Measurements from ENCODE around the gene NMU. TPM values are rescaled to one million over a fixed set of nuclear protein-coding genes. Genes with fewer than 3 reads are reported as not detected.

The NMU gene
- total RNA-seq, 2 experiments from 2014 or later, result not detected

GRCh38 chr4:55617587-55618197 lies 18.4 kb downstream of the NMU start:
- TF ChIP-seq EZH2phosphoT487 (IDR thresholded peaks at IDR 0.05; ENCODE audit: borderline replicate concordance, low read depth, low read length) (no peak), CTCF (conservative IDR thresholded peaks at IDR 0.05; ENCODE audit: low read length) (no peak)
- H3K4me3 ChIP-seq (ENCODE audit: low read depth, low read length, poor library complexity, severe bottlenecking), result no peak overlapping the region
- H3K36me3 ChIP-seq (ENCODE audit: insufficient read depth, low read length), result no peaks in the 10 kb centered on the region
- ChIA-PET POLR2A (interaction anchor here (0.5 to 1.0 kb wide), 2 partner anchors 27 to 1357 kb away, joined by 3 read pairs; no protein-coding TSS in a partner anchor), CTCF (ENCODE audit: unreplicated experiment) (no interaction called here)
- H3K9me3 ChIP-seq (ENCODE audit: low read length), result no peaks in the 10 kb centered on the region
- H3K4me2 ChIP-seq (ENCODE audit: low read length), result no peak overlapping the region
- no TSS peak for BruUV-seq (replicated peaks)
- H4K20me1 ChIP-seq (ENCODE audit: insufficient read depth, low read length), result no peaks in the 10 kb centered on the region
- H2AFZ ChIP-seq (ENCODE audit: low read length), result no peak overlapping the region
- intact Hi-C loops (cut with micrococcal nuclease; ENCODE audit: unreplicated experiment), result no loop called here
- H3K9me2 ChIP-seq (ENCODE audit: insufficient read depth, low read length), result no peaks in the 10 kb centered on the region
- no peak overlapping the region for H3K27ac ChIP-seq (ENCODE audit: low read depth, low read length, poor library complexity, severe bottlenecking)
- DNase-seq (ENCODE audit: low spot score), result no peak
- no peaks in the 10 kb centered on the region for H3K79me2 ChIP-seq (ENCODE audit: insufficient read depth, low read depth, low read length)
- H3K4me1 ChIP-seq (ENCODE audit: insufficient read depth, low read length, poor library complexity, severe bottlenecking), result no peaks in the 10 kb centered on the region

- no peaks in the 10 kb centered on the region for H3K36me3 ChIP-seq (ENCODE audit: insufficient read depth, low read length)
- no peak overlapping the region for H3K27ac ChIP-seq (ENCODE audit: low read depth, low read length, poor library complexity, severe bottlenecking)
Measured at GRCh38 chr4:55615008-55615407, 21.1 kb downstream of the NMU start.

More at GRCh38 chr4:55615008-55615407, 21.1 kb downstream of the NMU start:
- ChIA-PET CTCF (ENCODE audit: unreplicated experiment) (no interaction called here), POLR2A (interaction anchor here (1.0 to 1.4 kb wide), 2 partner anchors 17 to 31 kb away, joined by 3 read pairs; no protein-coding TSS in a partner anchor)
- no peak for TF ChIP-seq EZH2phosphoT487 (IDR thresholded peaks at IDR 0.05; ENCODE audit: borderline replicate concordance, low read depth, low read length)
- no peak for TF ChIP-seq CTCF (conservative IDR thresholded peaks at IDR 0.05; ENCODE audit: low read length)
- H3K9me2 ChIP-seq (ENCODE audit: insufficient read depth, low read length), result no peaks in the 10 kb centered on the region
- DNase-seq (ENCODE audit: low spot score), result no peak
- H3K4me3 ChIP-seq (ENCODE audit: low read depth, low read length, poor library complexity, severe bottlenecking), result no peak overlapping the region
- intact Hi-C loops (cut with micrococcal nuclease; ENCODE audit: unreplicated experiment), result no loop called here
- no TSS peak for BruUV-seq (replicated peaks)
- no peaks in the 10 kb centered on the region for H3K9me3 ChIP-seq (ENCODE audit: low read length)
- no peaks in the 10 kb centered on the region for H4K20me1 ChIP-seq (ENCODE audit: insufficient read depth, low read length)
- no peaks in the 10 kb centered on the region for H3K79me2 ChIP-seq (ENCODE audit: insufficient read depth, low read depth, low read length)
- no peaks in the 10 kb centered on the region for H3K4me1 ChIP-seq (ENCODE audit: insufficient read depth, low read length, poor library complexity, severe bottlenecking)
- no peak overlapping the region for H2AFZ ChIP-seq (ENCODE audit: low read length)
- no peak overlapping the region for H3K4me2 ChIP-seq (ENCODE audit: low read length)

All from OCI-LY7 (cell line).